Femur (tissue), 1 donor: ENCODE measurements around the gene TSBP1.
A peak's percentile ranks its signal among the peaks of the same experiment; 100 is the strongest.

Source experiments
- DNase-seq: peaks from one replicate; pipeline ENCODE4 v3.0.0-alpha.2; 2017

TSBP1 gene, protein sequence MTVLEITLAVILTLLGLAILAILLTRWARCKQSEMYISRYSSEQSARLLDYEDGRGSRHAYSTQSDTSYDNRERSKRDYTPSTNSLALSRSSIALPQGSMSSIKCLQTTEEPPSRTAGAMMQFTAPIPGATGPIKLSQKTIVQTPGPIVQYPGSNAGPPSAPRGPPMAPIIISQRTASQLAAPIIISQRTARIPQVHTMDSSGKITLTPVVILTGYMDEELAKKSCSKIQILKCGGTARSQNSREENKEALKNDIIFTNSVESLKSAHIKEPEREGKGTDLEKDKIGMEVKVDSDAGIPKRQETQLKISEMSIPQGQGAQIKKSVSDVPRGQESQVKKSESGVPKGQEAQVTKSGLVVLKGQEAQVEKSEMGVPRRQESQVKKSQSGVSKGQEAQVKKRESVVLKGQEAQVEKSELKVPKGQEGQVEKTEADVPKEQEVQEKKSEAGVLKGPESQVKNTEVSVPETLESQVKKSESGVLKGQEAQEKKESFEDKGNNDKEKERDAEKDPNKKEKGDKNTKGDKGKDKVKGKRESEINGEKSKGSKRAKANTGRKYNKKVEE

DNA sequence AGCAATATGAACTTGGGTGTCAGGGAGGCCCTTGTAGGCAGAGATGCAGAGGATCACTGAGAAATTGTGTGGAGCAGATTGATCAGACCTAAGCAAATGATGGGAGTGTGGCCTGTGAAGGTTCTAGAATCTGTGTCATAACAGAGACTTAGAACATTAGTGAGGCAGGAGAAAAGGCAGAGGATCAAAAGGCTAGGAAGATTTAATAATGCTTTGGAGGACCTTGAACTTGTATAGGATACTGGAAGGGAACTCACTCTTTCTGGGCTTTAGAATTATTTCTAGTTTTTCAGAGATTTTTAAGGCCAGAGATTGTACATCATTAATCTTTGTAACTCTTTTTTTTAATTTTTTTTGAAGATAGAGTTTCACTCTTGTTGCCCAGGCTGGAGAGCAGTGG lies at the start of gene TSBP1:
Gene TSBP1 (minus strand): TSS at position 101 of the 400 bp plus-strand sequence. CDS start 197 bp downstream, outside the sequence.
- DNase-seq, result no peak

GRCh38 chr6:32416036-32416435 lies 44.3 kb upstream of the TSBP1 start:
- no peak for DNase-seq

GRCh38 chr6:32415521-32416019 lies 43.9 kb upstream of the TSBP1 start:
- peak; percentile 82 for DNase-seq

DNA sequence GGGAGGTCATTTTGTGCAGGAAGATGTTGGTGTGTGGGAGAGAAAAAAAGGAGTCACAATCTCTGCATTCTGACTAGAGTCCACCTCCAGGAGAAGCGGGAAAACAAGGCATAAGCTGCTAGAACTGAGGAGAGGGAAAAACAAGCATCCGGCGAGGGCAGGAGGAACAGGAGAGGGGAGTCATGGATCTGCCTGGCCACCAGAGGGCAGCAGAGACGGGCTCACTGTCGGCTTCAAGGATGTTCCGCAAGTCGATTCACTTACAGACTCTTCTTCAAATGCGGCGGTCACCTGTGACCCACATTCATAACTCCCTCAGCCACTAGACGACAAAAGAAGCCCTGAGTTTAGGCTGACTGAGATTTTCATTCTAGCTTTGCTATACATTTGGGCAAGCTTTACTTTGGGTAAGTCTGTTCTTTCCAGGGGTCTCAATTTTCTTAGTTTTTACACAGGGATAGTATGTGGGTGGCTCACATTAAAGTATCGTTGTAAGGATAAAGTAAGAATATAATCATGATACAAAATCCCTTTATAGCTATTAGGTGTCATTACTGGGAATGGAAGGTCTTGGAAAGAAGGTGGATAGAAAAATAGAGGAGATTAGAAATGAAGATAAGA lies 41.8 kb upstream of the TSBP1 start:
- DNase-seq, result peak; percentile 86

GRCh38 chr6:32411566-32412327 lies 40.0 kb upstream of the TSBP1 start:
- DNase-seq, result no peak

- DNase-seq, result no peak
These were observed 39.2 kb upstream of the TSBP1 start for GRCh38 chr6:32410906-32411305.

- DNase-seq, result no peak
These were observed 35.2 kb upstream of the TSBP1 start, which contains the start of gene BTNL2 for GRCh38 chr6:32406857-32407256. Gene BTNL2, minus strand, starts transcription at chr6:32407181. Its CDS starts 58 bp downstream, at chr6:32407123.

DNA sequence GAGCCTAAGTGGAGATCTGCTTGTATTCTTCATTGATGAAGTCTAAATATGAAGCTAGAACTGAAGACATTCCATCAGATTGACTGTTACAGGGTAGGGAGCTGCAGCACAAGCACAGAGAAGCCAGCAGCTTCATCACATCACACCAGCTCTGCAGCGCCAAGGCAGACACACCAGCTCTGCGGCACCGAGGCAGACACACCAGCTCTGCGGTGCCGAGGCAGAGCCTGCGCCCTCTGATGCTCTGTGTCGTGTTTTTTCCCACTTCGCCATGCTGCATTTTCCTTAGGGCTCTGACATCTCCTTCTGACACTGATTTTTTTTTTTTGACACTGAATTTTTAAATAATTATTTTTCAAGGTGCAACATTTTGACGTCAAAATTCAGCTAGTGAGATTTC lies 34.5 kb upstream of the TSBP1 start:
- DNase-seq, result no peak

DNA sequence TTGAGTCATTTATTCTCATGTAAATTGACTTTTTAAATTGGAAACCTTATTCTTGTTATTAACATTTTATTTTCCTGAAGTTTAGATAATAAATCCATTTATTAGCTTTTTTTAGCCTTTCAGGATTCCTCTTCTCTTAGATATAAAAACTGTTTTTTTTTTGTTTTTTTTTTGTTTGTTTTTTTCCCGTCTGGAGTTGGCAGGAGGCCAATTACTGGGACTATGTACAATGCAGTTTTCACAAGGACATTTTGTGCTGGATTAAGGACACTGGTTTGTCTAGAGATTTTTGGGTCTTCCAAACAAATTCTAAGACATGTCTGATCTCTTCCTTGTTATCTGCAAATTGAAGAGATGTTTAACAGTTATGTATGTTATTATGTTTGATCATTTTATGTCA lies 34.0 kb upstream of the TSBP1 start:
- no peak for DNase-seq

DNA sequence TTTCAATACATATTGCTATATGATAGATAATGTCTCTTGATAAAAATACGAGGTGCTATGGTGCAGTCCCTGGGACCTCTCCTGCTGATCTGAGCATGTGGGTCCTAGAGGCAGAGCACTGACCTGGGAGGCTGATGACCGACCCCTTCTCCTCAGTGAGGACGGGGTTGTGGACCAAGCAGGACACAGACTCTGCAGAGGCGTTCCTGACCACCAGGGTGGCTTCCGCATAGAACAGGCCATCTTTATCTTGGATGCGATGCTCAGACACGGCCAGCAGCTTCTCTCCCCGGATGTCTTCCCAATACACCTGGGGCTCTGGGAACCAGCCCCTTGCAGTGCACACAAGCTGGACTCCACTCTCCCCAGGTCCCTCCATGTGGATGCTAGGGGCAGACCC lies 31.1 kb upstream of the TSBP1 start:
- DNase-seq, result no peak

GRCh38 chr6:32401284-32401963 lies 29.7 kb upstream of the TSBP1 start:
- no peak for DNase-seq

- no peak for DNase-seq
These were observed 25.7 kb upstream of the TSBP1 start for GRCh38 chr6:32397252-32397920.

DNA sequence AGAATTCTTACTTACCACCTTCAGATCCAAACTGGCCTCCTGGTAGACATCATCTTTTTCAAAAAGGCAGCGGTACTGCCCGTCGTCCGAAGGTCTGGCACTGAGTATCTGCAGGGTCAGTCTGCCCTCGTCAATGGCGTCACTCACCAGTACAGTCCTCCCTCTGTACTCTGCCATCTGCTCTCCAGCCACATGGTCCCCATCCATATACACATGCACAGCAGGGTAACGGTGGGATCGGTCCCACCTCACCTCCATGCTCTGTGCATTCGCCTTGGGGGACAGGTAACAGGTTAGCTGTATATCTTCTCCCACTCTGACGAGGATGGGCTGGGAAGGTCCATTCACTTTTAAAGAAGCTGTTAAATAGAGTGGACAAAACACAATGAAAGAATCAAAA lies 24.3 kb upstream of the TSBP1 start:
- DNase-seq, result no peak

GRCh38 chr6:32393665-32394420 lies 22.1 kb upstream of the TSBP1 start:
- peak; percentile 52 for DNase-seq

DNA sequence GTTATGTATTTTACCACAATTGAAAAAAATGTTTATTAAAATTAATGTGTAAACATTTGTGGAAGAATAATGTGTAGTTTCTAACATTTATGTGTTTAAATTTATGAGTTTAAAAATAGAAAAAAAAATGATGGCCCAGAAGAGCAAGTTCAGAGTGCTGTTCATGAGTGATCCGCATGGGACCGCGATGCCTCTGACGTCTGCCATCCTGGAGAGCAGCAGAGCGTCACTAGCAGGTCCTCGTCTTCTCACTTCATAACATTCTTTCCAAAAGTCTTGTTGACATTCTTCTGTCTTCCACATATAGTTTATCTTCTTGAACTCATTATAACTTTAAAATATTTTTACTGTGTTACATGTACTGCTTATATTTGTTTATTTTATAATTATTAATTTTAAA lies 19.8 kb upstream of the TSBP1 start:
- DNase-seq, result no peak

DNA sequence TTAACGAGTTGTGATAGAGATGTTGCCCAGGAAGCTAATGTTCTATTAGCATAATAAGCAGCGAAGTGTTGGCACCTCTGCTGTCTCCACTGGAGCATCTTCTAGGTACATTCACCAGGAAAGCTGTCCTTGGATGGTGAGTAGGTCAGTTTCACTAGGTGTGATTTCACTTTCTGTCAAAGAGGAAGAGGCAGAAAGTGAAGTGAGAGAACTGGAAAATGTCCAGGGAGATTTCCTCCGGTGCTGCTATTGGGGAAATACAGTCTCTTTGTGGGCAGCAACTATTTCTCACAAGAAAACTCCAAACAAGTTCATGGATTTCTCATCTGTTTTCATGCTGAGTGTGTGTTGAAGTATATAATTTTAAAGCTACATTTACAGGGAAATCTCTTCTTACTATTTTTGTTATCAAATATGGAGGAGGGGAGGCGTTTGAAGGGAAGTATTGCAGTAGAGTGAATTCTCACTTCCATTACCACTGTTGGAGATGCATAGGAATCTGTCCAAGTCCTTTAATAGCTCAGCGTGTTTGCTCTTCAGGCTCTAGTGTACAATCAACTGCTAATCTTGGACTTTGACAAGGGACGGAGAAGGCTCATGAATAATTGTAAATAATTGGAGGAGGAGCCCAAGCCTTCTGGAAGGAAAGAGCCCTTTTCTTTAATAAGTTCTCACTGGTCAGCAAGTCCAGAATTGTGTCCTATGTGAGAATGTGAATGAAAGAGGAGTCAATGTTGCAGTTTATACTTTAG lies 16.1 kb upstream of the TSBP1 start:
- no peak for DNase-seq

DNA sequence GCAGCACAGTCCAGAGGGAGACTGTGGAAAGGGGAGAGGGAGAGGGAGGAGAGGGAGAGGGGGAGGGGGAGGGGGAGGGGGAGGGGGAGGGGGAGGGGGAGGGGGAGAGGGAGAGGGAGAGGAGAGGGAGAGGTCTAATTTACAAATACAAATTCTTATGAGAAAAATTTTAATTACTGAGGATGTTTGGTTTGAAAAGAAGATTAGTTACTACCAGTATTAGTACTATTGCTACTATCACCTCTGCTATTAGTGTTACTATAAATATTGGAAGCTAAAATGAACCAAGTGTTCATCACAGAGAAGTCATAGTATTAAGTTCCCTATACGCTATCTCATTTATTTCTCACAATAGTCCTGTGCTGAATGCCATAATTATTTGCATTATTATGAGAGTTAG lies 14.3 kb upstream of the TSBP1 start:
- DNase-seq, result no peak

GRCh38 chr6:32382757-32383420 lies 11.2 kb upstream of the TSBP1 start:
- DNase-seq, result no peak

GRCh38 chr6:32379545-32379944 lies 7.8 kb upstream of the TSBP1 start:
- no peak for DNase-seq
